SW 1271 (cell line): ENCODE measurements around the gene DCBLD2.

Experiments used
- DNase-seq, 2 experiments: peaks; one replicate each; lab custom pipeline; 2025; lab: John Stamatoyannopoulos, UW

Gene DCBLD2

GRCh38 chr3:98768961-98769360, 132.5 kb downstream of the DCBLD2 start:
- no peak for DNase-seq

GRCh38 chr3:98766924-98767323, 134.6 kb downstream of the DCBLD2 start:
- no peak for DNase-seq

- DNase-seq, result no peak
These were observed 135.8 kb downstream of the DCBLD2 start for GRCh38 chr3:98765721-98766120.

GRCh38 chr3:98764472-98764884, 137.0 kb downstream of the DCBLD2 start:
- DNase-seq, result no peak

- no peak for DNase-seq
These were observed 137.6 kb downstream of the DCBLD2 start for GRCh38 chr3:98763819-98764418.

- DNase-seq, result no peak
These were observed 138.4 kb downstream of the DCBLD2 start, which contains the start of gene ST3GAL6 for GRCh38 chr3:98763076-98763475. ST3GAL6 (plus strand) TSS chr3:98763340; CDS start chr3:98768441, 5,101 bp downstream.

- DNase-seq, result no peak
These were observed 139.8 kb downstream of the DCBLD2 start for GRCh38 chr3:98761643-98762229.

GRCh38 chr3:98759629-98760028, 141.9 kb downstream of the DCBLD2 start:
- DNase-seq, result no peak

GRCh38 chr3:98755601-98756000, 145.9 kb downstream of the DCBLD2 start:
- no peak for DNase-seq

GRCh38 chr3:98754483-98754882, 147.0 kb downstream of the DCBLD2 start:
- no peak for DNase-seq

- DNase-seq, result no peak
These were observed 151.1 kb downstream of the DCBLD2 start for GRCh38 chr3:98750276-98750919.

- DNase-seq, result no peak
These were observed 154.6 kb downstream of the DCBLD2 start for GRCh38 chr3:98746882-98747281.

- DNase-seq, result no peak
These were observed 155.4 kb downstream of the DCBLD2 start for GRCh38 chr3:98746122-98746521.
